AG04450 (cell line): Measurements from ENCODE around the gene POLH. TPM values are rescaled to one million over a fixed set of nuclear protein-coding genes. Genes with fewer than 3 reads are reported as not detected.
"Not testable (repeated sequence)": the region's sequence is repeated elsewhere in the genome, so short reads cannot be mapped to it uniquely, and the experiment has no call there.

Experiments used
- CTCF ChIA-PET: fragments of 300-600, 350-600 bp; formaldehyde crosslinking; extraction: SDS; loops from one replicate; lab custom pipeline; 2022; ENCODE audit warnings: antibody characterized with exemption, inconsistent platforms; lab: Charles Lee
- POLR2A ChIA-PET: fragments of 350-600 bp; formaldehyde crosslinking; extraction: SDS; loops from one replicate; lab custom pipeline; 2021; ENCODE audit warnings: antibody characterized with exemption, inconsistent platforms; lab: Yijun Ruan, JAX
- DNase-seq: peaks from one replicate; pipeline ENCODE4 v3.0.0-alpha.2; 2011; ENCODE audit warnings: low read depth, low spot score
- H3K27ac ChIP-seq: one replicate; pipeline ENCODE4 v1.5.1; 2012; ENCODE audit warnings: low read depth, low read length, control low read depth
- H3K27me3 ChIP-seq: one replicate; pipeline ENCODE4 v1.6.0; 2012; ENCODE audit warnings: low read length; ENCODE audit not compliant: control insufficient read depth, insufficient read depth
- H3K4me3 ChIP-seq: 2 replicates; pipeline ENCODE4 v1.5.1; 2011; ENCODE audit warnings: mild to moderate bottlenecking, low read depth, low read length, control low read depth
- H3K9me3 ChIP-seq: 2 replicates; pipeline ENCODE4 v1.5.1; 2012; ENCODE audit warnings: low read length; ENCODE audit not compliant: control insufficient read depth, insufficient read depth
- CTCF ChIP-seq: IDR thresholded peaks from 2 replicates; pipeline ENCODE4 v1.5.1; 2011; ENCODE audit warnings: low read depth, low read length, control low read depth, inconsistent platforms
- polyA minus RNA-seq: library from RNA; depleted of rRNA, polyadenylated mRNA; stranded (reverse); fragments of >200 nt; gene quantifications from 2 replicates; pipeline ENCODE4 v1.2.3, GENCODE V29; 2011; rRNA and poly(A)+ RNA removed
- polyA plus RNA-seq: library from polyadenylated mRNA; depleted of rRNA; stranded (reverse); fragments of >200 nt; gene quantifications from 2 replicates; pipeline ENCODE4 v1.2.3, GENCODE V29; 2011; rRNA removed

Gene POLH
- polyA plus RNA-seq = 22.1 and 26.6 TPM in 2 replicates
- 36.5 and 37.1 TPM in 2 replicates for polyA minus RNA-seq

GRCh38 chr6:43575772-43576551 is at the start of gene POLH, which contains the start of gene XPO5:
Gene POLH (plus strand): TSS chr6:43576185. CDS start chr6:43582320, 6,135 bp downstream.
Gene XPO5 (minus strand): TSS chr6:43576038. CDS start chr6:43575864, 174 bp downstream.
- ChIA-PET CTCF (interaction anchor here (0.6 kb wide), 1 partner anchor 646 kb away, joined by 14 read pairs; no protein-coding TSS in a partner anchor), POLR2A (interaction anchor here (0.8 to 1.6 kb wide), 6 partner anchors 9 to 671 kb away, joined by 3 to 11 read pairs (median 6); partner anchors contain the start of genes GTPBP2, HSP90AB1, POLR1C and YIPF3)
- DNase-seq = peak; percentile 72
- H3K4me3 ChIP-seq = peak within 1 kb of the TSS; percentile 99
- no peaks in the 10 kb centered on the region; the same call in 1 of the 2 replicates for H3K9me3 ChIP-seq
- no peaks in the 10 kb centered on the region for H3K27me3 ChIP-seq
- peak within 1 kb of the TSS; percentile 70 for H3K27ac ChIP-seq
- peak; percentile 32 for TF ChIP-seq CTCF

GRCh38 chr6:43532201-43532600 is 43.8 kb upstream of the POLH start:
- Histone ChIP-seq H3K27ac (no peak overlapping the region), H3K9me3 (no peaks in the 10 kb centered on the region), H3K4me3 (no peak overlapping the region), H3K27me3 (no peaks in the 10 kb centered on the region)
- DNase-seq = no peak
- no peak for TF ChIP-seq CTCF
- POLR2A ChIA-PET = interaction anchor here (0.5 kb wide), 1 partner anchor 75 kb away, joined by 3 read pairs; no protein-coding TSS in a partner anchor
- CTCF ChIA-PET = interaction anchor here (1.1 kb wide), 1 partner anchor 547 kb away, joined by 3 read pairs; no protein-coding TSS in a partner anchor

GRCh38 chr6:43538986-43539385 is 37.0 kb upstream of the POLH start:
- POLR2A ChIA-PET, CTCF ChIA-PET: not testable (repeated sequence)

GRCh38 chr6:43539409-43539808 is 36.6 kb upstream of the POLH start:
- H3K4me3 ChIP-seq, CTCF ChIA-PET, DNase-seq, H3K27ac ChIP-seq, H3K27me3 ChIP-seq, POLR2A ChIA-PET, H3K9me3 ChIP-seq: not testable (repeated sequence)

More at GRCh38 chr6:43538986-43539385, 37.0 kb upstream of the POLH start:
- DNase-seq, H3K4me3 ChIP-seq, H3K9me3 ChIP-seq, H3K27ac ChIP-seq, H3K27me3 ChIP-seq: not testable (repeated sequence)

GRCh38 chr6:43540507-43540906 is 35.5 kb upstream of the POLH start:
- Histone ChIP-seq H3K4me3 (no peak overlapping the region), H3K27ac (no peak overlapping the region), H3K27me3 (no peaks in the 10 kb centered on the region), H3K9me3 (no peaks in the 10 kb centered on the region)
- no peak for TF ChIP-seq CTCF
- DNase-seq = no peak
- CTCF ChIA-PET = no interaction called here
- POLR2A ChIA-PET = no interaction called here
